ENCODE measurements around the gene RMP24.

RMP24 gene

GRCh38 chr18:35935805-35936204 is 36.7 kb upstream of the RMP24 start:
- Histone ChIP-seq H4K8ac (ENCODE audit: low read depth in 2 of 2, low read length in 2 of 2) (no peak overlapping the region), H3K23ac (ENCODE audit: low read depth, low read length) (no peak overlapping the region), H2BK120ac (ENCODE audit: low read depth, low read length) (no peak overlapping the region), H4K20me1 (ENCODE audit: insufficient read depth, low read length) (no peaks in the 10 kb centered on the region), H3K4me1 (ENCODE audit: control insufficient read depth, insufficient read depth, low read length) (no peaks in the 10 kb centered on the region), H2AK9ac (replicated peaks; ENCODE audit: low read depth, low read length, poor library complexity) (no peak overlapping the region), H2BK5ac (ENCODE audit: low read depth, low read length, poor library complexity, severe bottlenecking) (no peak overlapping the region), H3K9ac (ENCODE audit: low read depth, low read length) (no peak overlapping the region), H3K27me3 (ENCODE audit: control insufficient read depth, insufficient read depth, low read length) (peaks cover 4% of the 10 kb centered on the region), H4K5ac (ENCODE audit: low read depth, low read length) (no peak overlapping the region), H3K56ac (ENCODE audit: extremely low read depth, insufficient read depth, low read length) (no peak overlapping the region), H2AK5ac (ENCODE audit: low read depth, low read length) (no peak overlapping the region), H3K4me2 (ENCODE audit: low read depth, low read length) (no peak overlapping the region), H3K9me1 (ENCODE audit: insufficient read depth, low read length) (no peaks in the 10 kb centered on the region), H3K9me3 (ENCODE audit: control insufficient read depth, insufficient read depth, low read length) (no peaks in the 10 kb centered on the region), H2AFZ (replicated peaks; ENCODE audit: low read length, poor library complexity) (no peak overlapping the region), H2BK15ac (ENCODE audit: low read depth, low read length) (no peak overlapping the region), H3K4ac (ENCODE audit: low read depth, low read length) (no peak overlapping the region), H3K79me1 (ENCODE audit: low read depth in 1 of 2, low read length in 2 of 2) (no peaks in the 10 kb centered on the region), H3K36me3 (ENCODE audit: control insufficient read depth, insufficient read depth, low read length) (no peaks in the 10 kb centered on the region), H3K14ac (replicated peaks; ENCODE audit: low read depth, low read length) (no peak overlapping the region), H3K4me3 (ENCODE audit: insufficient read depth, low read depth, low read length) (no peak overlapping the region), H3K27ac (ENCODE audit: insufficient read depth, low read length) (no peak overlapping the region), H3K18ac (ENCODE audit: low read depth, low read length) (no peak overlapping the region), H2BK20ac (ENCODE audit: low read depth, low read length) (no peak overlapping the region), H4K91ac (ENCODE audit: insufficient read depth, low read depth, low read length) (no peak overlapping the region)
- DNase-seq (no peak), ATAC-seq (ENCODE audit: low read depth) (no peak)
- ChIA-PET POLR2A (ENCODE audit: unreplicated experiment) (no interaction called here), CTCF (interaction anchor here (1.8 kb wide), 1 partner anchor 15 kb away, joined by 7 read pairs; no protein-coding TSS in a partner anchor)
- dilution Hi-C loops (cut with HindIII; ENCODE audit: low sequenced_read_pairs, unreplicated experiment): no loop called here
- WGBS, 2 experiments (ENCODE audit: extremely low coverage in 2 of 2, insufficient read length in 1 of 2): no CpG with 5 or more reads among the region's 4 CpGs
- in situ Hi-C loops (cut with MboI; ENCODE audit: low sequenced_read_pairs): no loop called here
- no TSS peak for BruUV-seq (replicated peaks)
- no peak for TF ChIP-seq POLR2A (IDR thresholded peaks at IDR 0.05; ENCODE audit: low read depth, low read length)
- no peak for TF ChIP-seq USF2 (IDR thresholded peaks at IDR 0.05; ENCODE audit: low read depth, low read length)
- TF ChIP-seq MAZ (IDR thresholded peaks at IDR 0.05; ENCODE audit: borderline replicate concordance, low read depth, low read length): no peak
- no peak for TF ChIP-seq SMC3 (IDR thresholded peaks at IDR 0.05; ENCODE audit: low read depth, low read length)
- TF ChIP-seq CHD1 (IDR thresholded peaks at IDR 0.05; ENCODE audit: low read depth, low read length): no peak
- TF ChIP-seq NFE2L2 (IDR thresholded peaks at IDR 0.05; ENCODE audit: low read depth, low read length): no peak
- no peak for TF ChIP-seq BHLHE40 (IDR thresholded peaks at IDR 0.05; ENCODE audit: low read depth, low read length)
- TF ChIP-seq RAD21 (IDR thresholded peaks at IDR 0.05; ENCODE audit: low read length): no peak
- no peak for TF ChIP-seq MAFK (IDR thresholded peaks at IDR 0.05; ENCODE audit: low read depth, low read length)
- TF ChIP-seq FOS (IDR thresholded peaks at IDR 0.05; ENCODE audit: low read depth, low read length): no peak
- TF ChIP-seq CEBPB (IDR thresholded peaks at IDR 0.05; ENCODE audit: low read depth, low read length): no peak
- no peak for TF ChIP-seq MXI1 (IDR thresholded peaks at IDR 0.05; ENCODE audit: borderline replicate concordance, low read depth, low read length)
- no peak for TF ChIP-seq RCOR1 (IDR thresholded peaks at IDR 0.05; ENCODE audit: insufficient replicate concordance, low read length)
- intact Hi-C loops (cut with micrococcal nuclease): no loop called here

All from IMR-90 (cell line).